Liver (tissue), 9 donors: ENCODE data around the gene HSPA2. TPM values are rescaled to one million over a fixed set of nuclear protein-coding genes. Genes with fewer than 3 reads are reported as not detected.

Source experiments
- DNase-seq: peaks from one replicate; pipeline ENCODE4 v3.0.0-alpha.2; 2017; ENCODE audit warnings: low spot score
- H3K27ac ChIP-seq, 2 donors: one replicate each; pipeline ENCODE4 v1.7.0; 2013; ENCODE audit warnings: inconsistent platforms in 2 of 2, low read length in 2 of 2, control low read depth in 1 of 2, low read depth in 1 of 2, mild to moderate bottlenecking in 1 of 2
- H3K27me3 ChIP-seq, 4 donors: one replicate each; pipeline versions ENCODE4 v1.6.1 to v1.7.0; 2013; ENCODE audit warnings: low read length in 3 of 4, inconsistent platforms in 1 of 4, mild to moderate bottlenecking in 1 of 4, moderate library complexity in 1 of 4; ENCODE audit not compliant: control insufficient read depth in 4 of 4, insufficient read depth in 4 of 4
- H3K36me3 ChIP-seq, 4 donors: one replicate each; pipeline versions ENCODE4 v1.6.1 to v1.7.0; 2013; ENCODE audit warnings: low read length in 3 of 4, mild to moderate bottlenecking in 3 of 4, low read depth in 1 of 4, moderate library complexity in 1 of 4; ENCODE audit not compliant: control insufficient read depth in 4 of 4, insufficient read depth in 3 of 4
- H3K4me1 ChIP-seq, 4 donors: one replicate each; pipeline versions ENCODE4 v1.6.1 to v1.7.0; 2013; ENCODE audit warnings: low read length in 3 of 4, mild to moderate bottlenecking in 3 of 4, moderate library complexity in 1 of 4; ENCODE audit not compliant: control insufficient read depth in 4 of 4, insufficient read depth in 4 of 4
- H3K4me3 ChIP-seq, 3 donors: one replicate each; pipeline versions ENCODE4 v1.6.1 to v1.7.0; 2013; ENCODE audit warnings: low read length in 3 of 3, control low read depth in 1 of 3, low read depth in 1 of 3, mild to moderate bottlenecking in 1 of 3
- H3K9ac ChIP-seq, 2 donors: one replicate each; pipeline ENCODE4 v1.7.0; 2013; ENCODE audit warnings: low read length in 2 of 2, mild to moderate bottlenecking in 2 of 2, moderate library complexity in 2 of 2, control low read depth in 1 of 2, low read depth in 1 of 2
- H3K9me3 ChIP-seq, 4 donors: one replicate each; pipeline versions ENCODE4 v1.6.1 to v1.7.0; 2013; ENCODE audit warnings: low read length in 3 of 4; ENCODE audit not compliant: control insufficient read depth in 4 of 4
- EGR1 ChIP-seq, 2 donors: IDR thresholded peaks; 2 replicates each; pipeline ENCODE4 v1.6.1; 2016 to 2018; ENCODE audit warnings: antibody characterized with exemption in 2 of 2, low read depth in 2 of 2
- FOXA1 ChIP-seq: IDR thresholded peaks from 2 replicates; pipeline ENCODE4 v1.6.1; 2016; ENCODE audit warnings: antibody characterized with exemption
- FOXA2 ChIP-seq: IDR thresholded peaks from 2 replicates; pipeline ENCODE4 v1.6.1; 2016; ENCODE audit warnings: antibody characterized with exemption
- GABPA ChIP-seq, 2 donors: IDR thresholded peaks in 1 of 2; conservative IDR thresholded peaks in 1 of 2; 2 replicates each; pipeline ENCODE4 v1.6.1; 2016; ENCODE audit warnings: antibody characterized with exemption in 2 of 2, mild to moderate bottlenecking in 1 of 2, moderate library complexity in 1 of 2
- HNF4A ChIP-seq, 2 donors: conservative IDR thresholded peaks; 2 replicates each; pipeline ENCODE4 v1.6.1; 2016; ENCODE audit warnings: antibody characterized with exemption in 2 of 2, mild to moderate bottlenecking in 2 of 2
- HNF4G ChIP-seq: IDR thresholded peaks from 2 replicates; pipeline ENCODE4 v1.6.1; 2016; ENCODE audit warnings: antibody characterized with exemption
- JUND ChIP-seq, 2 donors: IDR thresholded peaks; 2 replicates each; pipeline ENCODE4 v1.6.1; 2016; ENCODE audit warnings: antibody characterized with exemption in 2 of 2
- NR2F2 ChIP-seq: IDR thresholded peaks from 2 replicates; pipeline ENCODE4 v1.6.1; 2016; ENCODE audit warnings: antibody characterized with exemption
- RAD21 ChIP-seq, 2 donors: IDR thresholded peaks; 2 replicates each; pipeline ENCODE4 v1.6.1; 2016; ENCODE audit warnings: antibody characterized with exemption in 2 of 2, mild to moderate bottlenecking in 2 of 2
- RXRA ChIP-seq, 2 donors: IDR thresholded peaks; 2 replicates each; pipeline ENCODE4 v1.6.1; 2017 to 2018; ENCODE audit warnings: antibody characterized with exemption in 2 of 2, mild to moderate bottlenecking in 1 of 2
- SP1 ChIP-seq: IDR thresholded peaks from 2 replicates; pipeline ENCODE4 v1.6.1; 2018; ENCODE audit warnings: antibody characterized with exemption, mild to moderate bottlenecking
- TAF1 ChIP-seq: conservative IDR thresholded peaks from 2 replicates; pipeline ENCODE4 v1.6.1; 2016; ENCODE audit warnings: antibody characterized with exemption, mild to moderate bottlenecking
- YY1 ChIP-seq: IDR thresholded peaks from 2 replicates; pipeline ENCODE4 v1.6.1; 2016; ENCODE audit warnings: antibody characterized with exemption, mild to moderate bottlenecking
- WGBS: extraction: QIAGEN DNeasy Blood & Tissue Kit; methylation state at CpG from one replicate; pipeline ENCODE4 v1.1.7; 2013; 5-methylcytosine and 5-hydroxymethylcytosine counted together
- polyA plus RNA-seq, 2 donors: library from polyadenylated mRNA; stranded (reverse) in 1 of 2; unstranded in 1 of 2; fragments of 200-250 nt in 1 of 2; fragments of >200 nt in 1 of 2; fragmentation: Nextera tagmentation in 1 of 2; extraction: Ambion mirVana in 1 of 2; gene quantifications; one replicate each; pipeline versions ENCODE4 v1.2.1 to v1.2.3, GENCODE V29; 2013 to 2015
- total RNA-seq, 2 donors: library from RNA; depleted of rRNA; stranded (reverse); fragments of >200 nt; gene quantifications; one replicate each; pipeline ENCODE4 v1.2.3, GENCODE V29; 2014
- TF ChIP-seq, protein P1 (sequence below): IDR thresholded peaks from 2 replicates; pipeline ENCODE4 v1.6.1; 2016; ENCODE audit warnings: antibody characterized with exemption
- TF ChIP-seq, protein P2 (sequence below): IDR thresholded peaks from 2 replicates; pipeline ENCODE4 v1.6.1; 2016; ENCODE audit warnings: antibody characterized with exemption
- TF ChIP-seq, protein P3 (sequence below): IDR thresholded peaks from 2 replicates; pipeline ENCODE4 v1.6.1; 2016; ENCODE audit warnings: antibody characterized with exemption, mild to moderate bottlenecking
- TF ChIP-seq, protein P4 (sequence below): IDR thresholded peaks from 2 replicates; pipeline ENCODE4 v1.6.1; 2016; ENCODE audit warnings: antibody characterized with exemption
- donor health status: healthy.
- donor health status: healthy.
- donor health status: healthy.
- donor health status: healthy.
- donor health status: healthy.

The HSPA2 gene
- total and polyA plus RNA-seq, 4 donors: 1.2 to 5.6 (median 4.1) TPM

DNA sequence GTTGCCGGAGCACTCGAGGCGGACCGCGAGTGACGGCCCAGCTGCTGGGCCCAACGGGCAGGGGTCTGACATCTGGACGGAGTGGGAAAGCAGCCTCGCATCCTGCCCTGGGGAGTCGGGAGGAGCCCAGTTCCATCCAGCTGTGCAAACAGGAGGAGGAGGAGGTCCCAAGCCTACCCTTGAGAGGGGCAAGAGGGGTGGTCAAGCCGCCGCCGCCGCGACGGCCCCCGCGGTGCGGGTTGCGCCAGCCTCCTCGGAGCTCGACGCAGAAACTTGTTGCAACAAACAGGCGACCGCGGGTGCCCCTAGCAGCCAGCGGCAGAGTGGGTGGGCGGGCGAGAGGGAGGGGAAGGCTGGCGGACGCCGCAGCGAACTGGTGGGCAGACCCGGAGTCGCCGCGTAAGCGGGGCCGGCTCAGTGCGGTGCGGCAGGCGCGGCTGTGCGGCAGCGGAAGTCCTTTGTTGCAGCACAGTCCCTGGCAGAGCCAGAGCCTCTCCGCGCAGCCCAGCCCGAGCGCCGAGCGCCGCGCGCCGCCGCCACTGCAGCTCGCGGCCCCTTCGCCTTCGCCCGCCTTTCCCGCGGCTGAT is 36.1 kb upstream of the HSPA2 start, which contains the start of gene ZBTB1:
ZBTB1 (plus strand) TSS at position 461 of the 587 bp plus-strand sequence. CDS start 16,735 bp downstream, outside the sequence.
- TF ChIP-seq YY1 (peak; percentile 17), TAF1 (peak; percentile 65), SP1 (no peak), HNF4A (conservative IDR thresholded peaks at IDR 0.05) (no peak)
- TF ChIP-seq, protein P1, sequence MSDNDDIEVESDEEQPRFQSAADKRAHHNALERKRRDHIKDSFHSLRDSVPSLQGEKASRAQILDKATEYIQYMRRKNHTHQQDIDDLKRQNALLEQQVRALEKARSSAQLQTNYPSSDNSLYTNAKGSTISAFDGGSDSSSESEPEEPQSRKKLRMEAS: no peak
- Histone ChIP-seq H3K36me3 (no peaks in the 10 kb centered on the region), H3K27ac (peak within 1 kb of the TSS; percentile 99 to 100), H3K4me3 (peak within 1 kb of the TSS; percentile 62 to 84 (median 82)), H3K9me3 (no peaks in the 10 kb centered on the region), H3K4me1 (peaks cover 6 to 41% (median 23%) of the 10 kb centered on the region in 4 donors), H3K9ac (peak within 1 kb of the TSS; percentile 67 to 95), H3K27me3 (no peaks in the 10 kb centered on the region)
- WGBS: under 1% methylated on average over 63 of the region's 63 CpGs
- peak; percentile 80 for DNase-seq

DNA sequence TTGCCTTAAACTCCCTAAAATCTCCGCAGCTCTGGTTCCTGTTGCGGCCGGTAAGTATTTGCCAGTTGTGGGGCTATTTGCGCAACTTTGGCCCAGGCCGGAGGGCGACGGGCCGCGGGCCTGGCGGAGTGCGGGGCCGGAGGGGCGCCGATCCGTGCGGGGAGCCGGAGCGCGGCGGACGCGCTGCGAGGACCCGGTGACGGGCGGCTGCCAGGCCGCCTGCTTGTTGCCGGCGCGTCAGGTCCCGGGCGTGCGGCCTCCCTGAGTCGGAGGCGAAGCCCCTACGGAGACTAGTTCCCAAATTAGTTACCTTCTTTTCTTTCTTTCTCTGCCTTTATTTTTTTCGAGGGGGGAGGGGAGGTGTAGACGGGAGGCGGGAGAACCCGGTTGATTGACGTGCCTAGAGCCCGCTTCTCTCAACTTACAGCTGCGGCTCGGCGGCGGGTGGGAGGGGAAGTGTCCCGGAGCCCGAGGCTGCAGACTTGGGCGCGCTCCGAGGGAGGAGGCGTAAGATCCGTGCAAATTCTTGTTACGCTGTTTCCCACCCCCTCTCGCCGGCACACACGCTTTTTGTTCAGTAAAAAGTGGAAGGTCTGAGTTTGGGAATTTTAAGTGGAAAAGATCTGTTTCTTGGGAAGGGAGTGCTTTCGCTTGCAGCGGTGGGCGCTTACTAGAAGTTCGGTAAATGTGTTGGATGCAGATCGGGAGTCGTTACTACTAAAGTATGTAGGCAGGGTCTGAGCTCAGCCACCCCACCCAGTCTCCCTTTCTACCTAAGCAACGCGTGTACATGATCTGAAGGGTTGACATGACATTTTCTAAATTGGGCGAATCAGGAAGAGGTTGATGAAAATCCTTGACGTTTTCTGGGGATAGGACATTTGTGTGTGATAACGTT is 35.4 kb upstream of the HSPA2 start:
- peaks cover 4 to 41% (median 23%) of the 10 kb centered on the region in 4 donors for H3K4me1 ChIP-seq
- under 1% methylated on average over 68 of the region's 68 CpGs for WGBS
- no peak for TF ChIP-seq FOXA2
- TF ChIP-seq, protein P2, sequence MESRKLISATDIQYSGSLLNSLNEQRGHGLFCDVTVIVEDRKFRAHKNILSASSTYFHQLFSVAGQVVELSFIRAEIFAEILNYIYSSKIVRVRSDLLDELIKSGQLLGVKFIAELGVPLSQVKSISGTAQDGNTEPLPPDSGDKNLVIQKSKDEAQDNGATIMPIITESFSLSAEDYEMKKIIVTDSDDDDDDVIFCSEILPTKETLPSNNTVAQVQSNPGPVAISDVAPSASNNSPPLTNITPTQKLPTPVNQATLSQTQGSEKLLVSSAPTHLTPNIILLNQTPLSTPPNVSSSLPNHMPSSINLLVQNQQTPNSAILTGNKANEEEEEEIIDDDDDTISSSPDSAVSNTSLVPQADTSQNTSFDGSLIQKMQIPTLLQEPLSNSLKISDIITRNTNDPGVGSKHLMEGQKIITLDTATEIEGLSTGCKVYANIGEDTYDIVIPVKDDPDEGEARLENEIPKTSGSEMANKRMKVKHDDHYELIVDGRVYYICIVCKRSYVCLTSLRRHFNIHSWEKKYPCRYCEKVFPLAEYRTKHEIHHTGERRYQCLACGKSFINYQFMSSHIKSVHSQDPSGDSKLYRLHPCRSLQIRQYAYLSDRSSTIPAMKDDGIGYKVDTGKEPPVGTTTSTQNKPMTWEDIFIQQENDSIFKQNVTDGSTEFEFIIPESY: peak; percentile 42

DNA sequence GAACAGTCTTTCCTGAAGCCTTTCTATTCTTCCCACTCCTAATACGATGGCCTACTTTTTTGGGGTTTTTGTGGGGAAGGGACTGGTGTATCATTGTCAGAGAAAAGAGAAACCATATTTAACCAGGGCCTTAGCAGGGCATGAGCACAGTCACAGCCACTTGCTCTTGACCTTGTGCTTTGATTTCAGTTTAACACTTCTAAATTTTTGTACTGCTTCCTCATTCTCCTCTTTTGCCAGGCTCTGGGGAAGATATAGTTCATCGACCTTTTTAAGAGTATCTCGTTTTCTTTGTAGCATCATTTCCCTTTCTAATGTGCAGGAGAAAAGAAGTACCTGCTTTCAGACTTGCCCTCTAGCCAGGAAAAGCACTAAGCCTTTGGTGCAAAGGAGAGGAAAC is 33.8 kb upstream of the HSPA2 start:
- Histone ChIP-seq H3K4me3 (no peak overlapping the region), H3K27ac (peak overlapping the region in 1 of 2 donors; percentile 25), H3K36me3 (no peaks in the 10 kb centered on the region), H3K27me3 (no peaks in the 10 kb centered on the region), H3K4me1 (peaks cover 3 to 45% (median 25%) of the 10 kb centered on the region in 4 donors), H3K9ac (no peak overlapping the region), H3K9me3 (no peaks in the 10 kb centered on the region)
- DNase-seq: no peak
- 45% methylated on average over 3 of the region's 3 CpGs for WGBS
- TF ChIP-seq FOXA1 (no peak), FOXA2 (no peak), YY1 (no peak), RXRA (IDR thresholded peaks at IDR 0.05) (no peak), GABPA (IDR thresholded peaks at IDR 0.05 in 1 of 2, conservative IDR thresholded peaks at IDR 0.05 in 1 of 2) (no peak), NR2F2 (no peak), HNF4G (no peak), TAF1 (no peak), EGR1 (IDR thresholded peaks at IDR 0.05; ENCODE audit: low read depth in 2 of 2) (no peak), JUND (IDR thresholded peaks at IDR 0.05) (no peak), SP1 (no peak), HNF4A (conservative IDR thresholded peaks at IDR 0.05) (no peak), RAD21 (IDR thresholded peaks at IDR 0.05) (no peak)
- TF ChIP-seq, protein P3, sequence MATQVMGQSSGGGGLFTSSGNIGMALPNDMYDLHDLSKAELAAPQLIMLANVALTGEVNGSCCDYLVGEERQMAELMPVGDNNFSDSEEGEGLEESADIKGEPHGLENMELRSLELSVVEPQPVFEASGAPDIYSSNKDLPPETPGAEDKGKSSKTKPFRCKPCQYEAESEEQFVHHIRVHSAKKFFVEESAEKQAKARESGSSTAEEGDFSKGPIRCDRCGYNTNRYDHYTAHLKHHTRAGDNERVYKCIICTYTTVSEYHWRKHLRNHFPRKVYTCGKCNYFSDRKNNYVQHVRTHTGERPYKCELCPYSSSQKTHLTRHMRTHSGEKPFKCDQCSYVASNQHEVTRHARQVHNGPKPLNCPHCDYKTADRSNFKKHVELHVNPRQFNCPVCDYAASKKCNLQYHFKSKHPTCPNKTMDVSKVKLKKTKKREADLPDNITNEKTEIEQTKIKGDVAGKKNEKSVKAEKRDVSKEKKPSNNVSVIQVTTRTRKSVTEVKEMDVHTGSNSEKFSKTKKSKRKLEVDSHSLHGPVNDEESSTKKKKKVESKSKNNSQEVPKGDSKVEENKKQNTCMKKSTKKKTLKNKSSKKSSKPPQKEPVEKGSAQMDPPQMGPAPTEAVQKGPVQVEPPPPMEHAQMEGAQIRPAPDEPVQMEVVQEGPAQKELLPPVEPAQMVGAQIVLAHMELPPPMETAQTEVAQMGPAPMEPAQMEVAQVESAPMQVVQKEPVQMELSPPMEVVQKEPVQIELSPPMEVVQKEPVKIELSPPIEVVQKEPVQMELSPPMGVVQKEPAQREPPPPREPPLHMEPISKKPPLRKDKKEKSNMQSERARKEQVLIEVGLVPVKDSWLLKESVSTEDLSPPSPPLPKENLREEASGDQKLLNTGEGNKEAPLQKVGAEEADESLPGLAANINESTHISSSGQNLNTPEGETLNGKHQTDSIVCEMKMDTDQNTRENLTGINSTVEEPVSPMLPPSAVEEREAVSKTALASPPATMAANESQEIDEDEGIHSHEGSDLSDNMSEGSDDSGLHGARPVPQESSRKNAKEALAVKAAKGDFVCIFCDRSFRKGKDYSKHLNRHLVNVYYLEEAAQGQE: no peak
- TF ChIP-seq, protein P1: no peak
- TF ChIP-seq, protein P2: no peak
- TF ChIP-seq, protein P4, sequence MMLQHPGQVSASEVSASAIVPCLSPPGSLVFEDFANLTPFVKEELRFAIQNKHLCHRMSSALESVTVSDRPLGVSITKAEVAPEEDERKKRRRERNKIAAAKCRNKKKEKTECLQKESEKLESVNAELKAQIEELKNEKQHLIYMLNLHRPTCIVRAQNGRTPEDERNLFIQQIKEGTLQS: no peak

More for the DNA sequence above, 35.4 kb upstream of the HSPA2 start:
- Histone ChIP-seq H3K9ac (peak overlapping the region; percentile 49 to 95), H3K36me3 (no peaks in the 10 kb centered on the region), H3K27me3 (no peaks in the 10 kb centered on the region), H3K9me3 (no peaks in the 10 kb centered on the region), H3K27ac (peak overlapping the region; percentile 99 to 100), H3K4me3 (peak overlapping the region; percentile 62 to 84 (median 82))
- peak; percentile 81 for DNase-seq
